Neural crest cell (in vitro differentiated cells): ENCODE results near the gene SMS. TPM values are rescaled to one million over a fixed set of nuclear protein-coding genes. Genes with fewer than 3 reads are reported as not detected.

Experiments
- DNase-seq: peaks from one replicate; pipeline ENCODE4 v3.0.0; 2021; ENCODE audit warnings: low read depth, mixed read lengths, low spot score
- H3K27ac Mint-ChIP-seq: one replicate; pipeline ENCODE4 v1.8.0; 2021; ENCODE audit warnings: mild to moderate bottlenecking, mixed read lengths; ENCODE audit not compliant: unreplicated experiment
- H3K27me3 Mint-ChIP-seq: 2 replicates; pipeline ENCODE4 v1.8.0; 2021; ENCODE audit warnings: low read depth, mild to moderate bottlenecking, mixed read lengths
- H3K36me3 Mint-ChIP-seq: 2 replicates; pipeline ENCODE4 v1.8.0; 2021; ENCODE audit warnings: low read depth, mild to moderate bottlenecking, mixed read lengths
- H3K4me1 Mint-ChIP-seq: 2 replicates; pipeline ENCODE4 v1.8.0; 2021; ENCODE audit warnings: mixed read lengths
- H3K4me3 Mint-ChIP-seq: one replicate; pipeline ENCODE4 v1.8.0; 2021; ENCODE audit warnings: mild to moderate bottlenecking, mixed read lengths
- H3K9me3 Mint-ChIP-seq: 2 replicates; pipeline ENCODE4 v1.8.0; 2021; ENCODE audit warnings: mixed read lengths
- total RNA-seq: library from RNA; stranded (reverse); gene quantifications from 2 replicates; pipeline ENCODE4 v1.2.1, GENCODE V29; 2021
- TF ChIP-seq, protein P1 (sequence below): fragments of 200-600 bp; sonication (generic); conservative IDR thresholded peaks from 2 replicates; pipeline ENCODE4 v1.5.0; 2021; ENCODE audit warnings: antibody characterized with exemption, mild to moderate bottlenecking

Gene SMS
- total RNA-seq, 1 donor from 2014 or later, result 354 TPM

DNA sequence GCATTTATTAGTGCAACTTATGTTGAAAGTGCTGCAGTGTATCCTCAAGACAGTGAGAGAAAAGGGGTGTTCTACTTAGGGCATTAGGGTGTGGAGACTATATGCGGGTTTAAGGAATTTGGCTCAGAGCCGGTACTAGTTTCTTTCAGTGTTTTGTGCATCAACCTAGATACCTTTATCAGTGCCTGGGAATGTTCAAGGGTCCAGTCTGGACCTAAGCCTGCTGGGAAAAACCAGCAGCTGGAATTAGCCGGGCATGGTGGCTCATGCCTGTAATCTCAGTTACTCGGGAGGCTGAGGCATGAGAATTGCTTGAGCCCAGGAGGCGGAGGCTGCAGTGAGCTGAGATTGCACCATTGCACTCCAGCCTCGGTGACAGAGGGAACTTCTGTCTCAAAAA, 99.0 kb downstream of the SMS start:
- Mint-ChIP-seq H3K36me3 (no peaks in the 10 kb centered on the region), H3K27me3 (no peaks in the 10 kb centered on the region), H3K9me3 (no peaks in the 10 kb centered on the region), H3K4me1 (peaks cover 26% of the 10 kb centered on the region), H3K27ac (no peak overlapping the region), H3K4me3 (no peak overlapping the region)
- DNase-seq, result no peak
- TF ChIP-seq, protein P1, sequence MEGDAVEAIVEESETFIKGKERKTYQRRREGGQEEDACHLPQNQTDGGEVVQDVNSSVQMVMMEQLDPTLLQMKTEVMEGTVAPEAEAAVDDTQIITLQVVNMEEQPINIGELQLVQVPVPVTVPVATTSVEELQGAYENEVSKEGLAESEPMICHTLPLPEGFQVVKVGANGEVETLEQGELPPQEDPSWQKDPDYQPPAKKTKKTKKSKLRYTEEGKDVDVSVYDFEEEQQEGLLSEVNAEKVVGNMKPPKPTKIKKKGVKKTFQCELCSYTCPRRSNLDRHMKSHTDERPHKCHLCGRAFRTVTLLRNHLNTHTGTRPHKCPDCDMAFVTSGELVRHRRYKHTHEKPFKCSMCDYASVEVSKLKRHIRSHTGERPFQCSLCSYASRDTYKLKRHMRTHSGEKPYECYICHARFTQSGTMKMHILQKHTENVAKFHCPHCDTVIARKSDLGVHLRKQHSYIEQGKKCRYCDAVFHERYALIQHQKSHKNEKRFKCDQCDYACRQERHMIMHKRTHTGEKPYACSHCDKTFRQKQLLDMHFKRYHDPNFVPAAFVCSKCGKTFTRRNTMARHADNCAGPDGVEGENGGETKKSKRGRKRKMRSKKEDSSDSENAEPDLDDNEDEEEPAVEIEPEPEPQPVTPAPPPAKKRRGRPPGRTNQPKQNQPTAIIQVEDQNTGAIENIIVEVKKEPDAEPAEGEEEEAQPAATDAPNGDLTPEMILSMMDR, result no peak

DNA sequence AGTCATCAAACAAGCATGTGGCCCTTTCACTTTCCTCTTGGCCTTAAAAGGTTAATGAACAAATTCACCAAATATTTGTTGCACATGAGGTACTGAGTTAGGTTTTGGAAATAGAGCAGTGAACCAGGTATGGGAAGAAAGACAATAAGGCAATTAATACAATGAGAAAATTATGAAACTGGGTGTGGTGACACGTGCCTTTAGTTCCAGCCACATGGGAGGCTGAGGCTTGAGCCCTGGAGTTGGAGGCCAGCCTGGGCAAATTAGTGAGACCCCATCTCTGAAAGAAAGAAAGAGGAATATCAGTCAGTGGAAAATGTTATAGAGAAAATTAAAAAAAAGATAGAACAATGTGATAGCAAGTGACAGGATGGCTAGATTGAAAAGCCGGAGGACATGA, 99.7 kb downstream of the SMS start:
- Mint-ChIP-seq H3K4me3 (no peak overlapping the region), H3K36me3 (no peaks in the 10 kb centered on the region)

DNA sequence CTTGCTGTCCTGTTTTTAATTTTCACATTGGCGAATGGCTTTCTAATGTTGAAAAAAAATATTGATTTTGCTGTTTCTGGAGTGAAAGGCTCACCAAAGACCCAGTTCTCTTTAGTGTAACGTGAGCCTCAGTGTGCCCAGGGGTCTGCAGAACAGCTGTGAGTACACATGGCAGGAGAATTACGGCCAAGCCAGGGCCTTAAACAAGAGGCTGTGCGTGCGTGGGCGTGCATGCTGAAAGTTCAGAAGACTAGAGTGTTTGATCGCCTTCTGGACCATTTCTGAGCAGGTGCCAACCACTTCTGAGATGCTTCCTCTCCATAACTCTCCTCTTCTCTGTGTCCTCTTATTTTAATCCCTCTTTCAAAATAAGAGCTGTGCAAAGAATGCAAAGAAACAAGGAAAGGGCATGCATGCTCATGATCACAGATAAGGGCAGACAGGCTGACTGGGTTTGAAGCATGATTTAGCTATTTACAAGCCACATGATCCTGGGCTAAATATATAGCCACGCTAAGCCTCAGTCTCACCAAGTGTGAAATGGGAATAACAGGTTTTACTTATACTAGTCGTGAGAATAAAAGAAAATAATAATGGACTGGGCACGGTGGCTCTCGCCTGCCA, 101.5 kb downstream of the SMS start:
- Mint-ChIP-seq H3K4me3 (no peak overlapping the region), H3K36me3 (no peaks in the 10 kb centered on the region), H3K27ac (no peak overlapping the region), H3K27me3 (no peaks in the 10 kb centered on the region), H3K9me3 (no peaks in the 10 kb centered on the region), H3K4me1 (peaks cover 17% of the 10 kb centered on the region)
- TF ChIP-seq, protein P1, result no peak
- no peak for DNase-seq

More for the DNA sequence above, 99.7 kb downstream of the SMS start:
- Mint-ChIP-seq H3K27ac (no peak overlapping the region), H3K9me3 (no peaks in the 10 kb centered on the region), H3K27me3 (no peaks in the 10 kb centered on the region), H3K4me1 (peaks cover 19% of the 10 kb centered on the region)
- TF ChIP-seq, protein P1, result no peak
- no peak for DNase-seq

GRCh38 chrX:22043872-22044271, 103.4 kb downstream of the SMS start:
- Mint-ChIP-seq H3K36me3 (no peaks in the 10 kb centered on the region), H3K27ac (no peak overlapping the region), H3K27me3 (no peaks in the 10 kb centered on the region), H3K4me3 (no peak overlapping the region), H3K4me1 (peaks cover 6% of the 10 kb centered on the region), H3K9me3 (no peaks in the 10 kb centered on the region)
- DNase-seq, result no peak
- TF ChIP-seq, protein P1, result no peak

Other genes starting within 250 kb of the SMS start
- gene SMPX, start 182.6 kb upstream of the SMS start, total RNA-seq, result 0.51 TPM in 1 of 2 replicates, not detected in the other
- gene MBTPS2, start 101.1 kb upstream of the SMS start, total RNA-seq, result 14.6 and 15.0 TPM in 2 replicates
- 1.5 TPM in 2 replicates for gene YY2, start 84.7 kb upstream of the SMS start, total RNA-seq
- gene PHEX, start 91.6 kb downstream of the SMS start, total RNA-seq, result 0.47 and 0.57 TPM in 2 replicates